Islet of Langerhans (tissue), 1 donor: ENCODE data around the gene OSBPL1A.

Experiments used
- FAIRE-seq: peaks from one replicate; lab custom pipeline; 2011; peaks lifted over from hg19 to GRCh38; lab: Jason Lieb, UNC

The OSBPL1A gene

GRCh38 chr18:24397694-24398368, at the start of gene OSBPL1A:
TSS of gene OSBPL1A (minus strand) at chr18:24397824. CDS start at chr18:24377533, 20,291 bp downstream.
- no peak for FAIRE-seq

- peak; percentile 79 for FAIRE-seq
Measured at GRCh38 chr18:24446953-24447538, 49.4 kb upstream of the OSBPL1A start.

GRCh38 chr18:24446453-24446852, 48.8 kb upstream of the OSBPL1A start:
- no peak for FAIRE-seq

- FAIRE-seq: no peak
Measured at GRCh38 chr18:24443870-24444269, 46.2 kb upstream of the OSBPL1A start.

GRCh38 chr18:24436939-24437338, 39.3 kb upstream of the OSBPL1A start:
- FAIRE-seq: no peak

GRCh38 chr18:24432618-24433017, 35.0 kb upstream of the OSBPL1A start:
- FAIRE-seq: no peak

- FAIRE-seq: no peak
Measured at GRCh38 chr18:24429188-24429587, 31.6 kb upstream of the OSBPL1A start.

GRCh38 chr18:24428709-24429108, 31.1 kb upstream of the OSBPL1A start:
- FAIRE-seq: no peak

GRCh38 chr18:24427484-24427883, 29.9 kb upstream of the OSBPL1A start:
- FAIRE-seq: no peak

- no peak for FAIRE-seq
Measured at GRCh38 chr18:24426398-24427294, 29.0 kb upstream of the OSBPL1A start, which contains the start of gene IMPACT. TSS of gene IMPACT (plus strand) at chr18:24426670. CDS start at chr18:24426757, 87 bp downstream.

- peak; percentile 85 for FAIRE-seq
Measured at GRCh38 chr18:24426073-24426397, 28.4 kb upstream of the OSBPL1A start.

GRCh38 chr18:24421831-24422230, 24.2 kb upstream of the OSBPL1A start:
- no peak for FAIRE-seq

GRCh38 chr18:24420551-24420950, 22.9 kb upstream of the OSBPL1A start:
- FAIRE-seq: no peak

GRCh38 chr18:24417480-24417879, 19.9 kb upstream of the OSBPL1A start:
- FAIRE-seq: no peak

- no peak for FAIRE-seq
Measured at GRCh38 chr18:24414349-24415003, 16.9 kb upstream of the OSBPL1A start.

- no peak for FAIRE-seq
Measured at GRCh38 chr18:24413148-24413547, 15.5 kb upstream of the OSBPL1A start.

- no peak for FAIRE-seq
Measured at GRCh38 chr18:24408496-24408895, 10.9 kb upstream of the OSBPL1A start.

GRCh38 chr18:24404591-24404990, 7.0 kb upstream of the OSBPL1A start:
- FAIRE-seq: no peak

- FAIRE-seq: no peak
Measured at GRCh38 chr18:24403076-24403475, 5.5 kb upstream of the OSBPL1A start.

GRCh38 chr18:24402209-24402785, 4.7 kb upstream of the OSBPL1A start:
- no peak for FAIRE-seq

GRCh38 chr18:24400587-24400986, 3.0 kb upstream of the OSBPL1A start:
- FAIRE-seq: no peak

- no peak for FAIRE-seq
Measured at GRCh38 chr18:24398540-24398939, 916 bp upstream of the OSBPL1A start.
